ENCODE data around the gene CSF1. TPM values are rescaled to one million over a fixed set of nuclear protein-coding genes. Genes with fewer than 3 reads are reported as not detected.

CSF1 gene
- total and polyA plus RNA-seq, 2 of the 13 experiments (the other 11 are each of a cell fraction or from before 2014, with no cell fraction given) = 4.6 to 13.3 TPM

GRCh38 chr1:109925159-109925990 is 14.7 kb downstream of the CSF1 start (continued):
- TF ChIP-seq ZBED4 (CRISPR knock-in tag; IDR thresholded peaks at IDR 0.05; ENCODE audit: borderline replicate concordance) (no peak), POGZ (CRISPR knock-in tag; IDR thresholded peaks at IDR 0.05) (no peak)

- no peak overlapping the region for H3K27ac ChIP-seq (ENCODE audit: extremely low read length, insufficient read depth, low read length)
These were observed 16.1 kb downstream of the CSF1 start for GRCh38 chr1:109926662-109927300.

More at GRCh38 chr1:109926662-109927300, 16.1 kb downstream of the CSF1 start:
- no peaks in the 10 kb centered on the region for H3K27me3 ChIP-seq (ENCODE audit: control insufficient read depth in 1 of 2, insufficient read depth in 2 of 2, low read length in 2 of 2)
- H4K20me1 ChIP-seq (ENCODE audit: insufficient read depth, low read length) = no peaks in the 10 kb centered on the region
- no peak for TF ChIP-seq TFAP4 (IDR thresholded peaks at IDR 0.05; ENCODE audit: borderline replicate concordance, low read depth)
- TF ChIP-seq USF2 (IDR thresholded peaks at IDR 0.05; ENCODE audit: low read depth, low read length) = no peak
- no peak for TF ChIP-seq USF2 (CRISPR knock-in tag; IDR thresholded peaks at IDR 0.05; ENCODE audit: borderline replicate concordance)
- TF ChIP-seq DNMT1 (CRISPR knock-in tag; IDR thresholded peaks at IDR 0.05) = no peak
- TF ChIP-seq MBNL3 (CRISPR knock-in tag; conservative IDR thresholded peaks at IDR 0.05) = no peak
- no peak for TF ChIP-seq SMAD9 (CRISPR knock-in tag; IDR thresholded peaks at IDR 0.05)
- TF ChIP-seq FOXK2 (IDR thresholded peaks at IDR 0.05) = no peak
- no peak for TF ChIP-seq MEIS2 (CRISPR knock-in tag; IDR thresholded peaks at IDR 0.05)
- TF ChIP-seq HNF1B (CRISPR knock-in tag; IDR thresholded peaks at IDR 0.05) = no peak
- no peak for TF ChIP-seq GZF1 (CRISPR knock-in tag; IDR thresholded peaks at IDR 0.05)
- TF ChIP-seq ZNF768 (CRISPR knock-in tag; IDR thresholded peaks at IDR 0.05) = no peak
- POLR2A ChIA-PET = interaction anchor here (0.9 to 1.0 kb wide), 2 partner anchors 34 to 58 kb away, joined by 3 read pairs; partner anchors contain the start of gene AHCYL1
- no TSS peak for BruUV-seq (replicated peaks)
- ATAC-seq (no peak), DNase-seq (ENCODE audit: low spot score) (no peak), FAIRE-seq (no peak)
- H3K79me2 ChIP-seq (ENCODE audit: insufficient read depth, low read length) = no peaks in the 10 kb centered on the region
- H3K4me2 ChIP-seq (ENCODE audit: low read depth, low read length) = no peak overlapping the region
- H2AFZ ChIP-seq (ENCODE audit: low read length) = no peak overlapping the region
- H3K4me3 ChIP-seq (replicated peaks in 1 of 3; ENCODE audit: insufficient read depth in 1 of 3, low read depth in 2 of 3, low read length in 3 of 3) = no peak overlapping the region
- H3K36me3 ChIP-seq (replicated peaks in 1 of 2; ENCODE audit: control insufficient read depth in 1 of 2, insufficient read depth in 2 of 2, low read length in 2 of 2) = peaks cover 13 to 43% of the 10 kb centered on the region in 2 experiments; a peak in 4 of 5 replicates
- in situ Hi-C loops (cut with HindIII; ENCODE audit: extremely low pct_ligation_motif_present, low pct_unique_long_range_greater_than_20kb) (no loop called here), intact Hi-C loops (cut with micrococcal nuclease; ENCODE audit: unreplicated experiment) (no loop called here)
- H3K4me1 ChIP-seq (ENCODE audit: insufficient read depth, low read length) = peaks cover 49% of the 10 kb centered on the region
- 100% methylated on average over 2 of the region's 2 CpGs for whole genome bisulfite sequencing (ENCODE audit: low lambda C conversion rate)
- H3K9me3 ChIP-seq (ENCODE audit: low read length) = no peaks in the 10 kb centered on the region
- no peak overlapping the region for H3K9ac ChIP-seq (ENCODE audit: insufficient read depth, low read depth, low read length)
- CTCF ChIA-PET (ENCODE audit: low intra/inter-chr PET ratio, low total read pairs) = no interaction called here

Data from HepG2 (cell line).